Measurements from ENCODE around the gene GLMN. TPM values are rescaled to one million over a fixed set of nuclear protein-coding genes. Genes with fewer than 3 reads are reported as not detected.

GLMN gene
- total and polyA plus RNA-seq, 3 donors from 2014 or later = 9.5 to 14.2 (median 12.8) TPM

GRCh38 chr1:92314024-92314423 is 15.2 kb upstream of the GLMN start:
- H3K9me3 ChIP-seq = no peaks in the 10 kb centered on the region
- H3K36me3 ChIP-seq (ENCODE audit: low read depth, missing control alignments) = no peaks in the 10 kb centered on the region
- intact Hi-C loops (cut with DNase I; ENCODE audit: low total_unique reads) = no loop called here
- H3K27me3 ChIP-seq = no peaks in the 10 kb centered on the region
- H3K27ac ChIP-seq = no peak overlapping the region
- DNase-seq = no peak
- TF ChIP-seq CTCF (IDR thresholded peaks at IDR 0.05) (no peak), POLR2A (IDR thresholded peaks at IDR 0.05) (no peak)
- H3K4me1 ChIP-seq = no peaks in the 10 kb centered on the region
- WGBS, 2 donors = 95 to 97% methylated on average over 1 of the region's 1 CpG
- no peak overlapping the region for H3K4me3 ChIP-seq

GRCh38 chr1:92310185-92310597 is 11.4 kb upstream of the GLMN start:
- no peaks in the 10 kb centered on the region for H3K4me1 ChIP-seq
- no peaks in the 10 kb centered on the region for H3K9me3 ChIP-seq
- TF ChIP-seq CTCF (IDR thresholded peaks at IDR 0.05) = peak in 1 of 3 experiments; percentile 59
- TF ChIP-seq POLR2A (IDR thresholded peaks at IDR 0.05) = no peak
- intact Hi-C loops (cut with DNase I; ENCODE audit: low total_unique reads) = no loop called here
- H3K27ac ChIP-seq = no peak overlapping the region
- no peaks in the 10 kb centered on the region for H3K36me3 ChIP-seq (ENCODE audit: low read depth, missing control alignments)
- no peak overlapping the region for H3K4me3 ChIP-seq
- no peaks in the 10 kb centered on the region for H3K27me3 ChIP-seq
- no peak for DNase-seq

GRCh38 chr1:92307980-92308379 is 9.2 kb upstream of the GLMN start:
- no peak overlapping the region for H3K27ac ChIP-seq
- H3K4me1 ChIP-seq = no peaks in the 10 kb centered on the region
- TF ChIP-seq CTCF (IDR thresholded peaks at IDR 0.05) (no peak), POLR2A (IDR thresholded peaks at IDR 0.05) (no peak)
- intact Hi-C loops (cut with DNase I; ENCODE audit: low total_unique reads) = no loop called here
- no peaks in the 10 kb centered on the region for H3K27me3 ChIP-seq
- DNase-seq = no peak
- WGBS, 2 donors = 92% methylated on average over 4 of the region's 4 CpGs
- H3K9me3 ChIP-seq = no peaks in the 10 kb centered on the region
- H3K36me3 ChIP-seq (ENCODE audit: low read depth, missing control alignments) = no peaks in the 10 kb centered on the region
- no peak overlapping the region for H3K4me3 ChIP-seq

GRCh38 chr1:92306020-92306419 is 7.2 kb upstream of the GLMN start:
- no peaks in the 10 kb centered on the region for H3K4me1 ChIP-seq
- TF ChIP-seq CTCF (IDR thresholded peaks at IDR 0.05) (no peak), POLR2A (IDR thresholded peaks at IDR 0.05) (no peak)
- no peak overlapping the region for H3K4me3 ChIP-seq
- no peak overlapping the region for H3K27ac ChIP-seq
- no peak for DNase-seq
- no peaks in the 10 kb centered on the region for H3K36me3 ChIP-seq (ENCODE audit: low read depth, missing control alignments)
- intact Hi-C loops (cut with DNase I; ENCODE audit: low total_unique reads) = no loop called here
- H3K9me3 ChIP-seq = no peaks in the 10 kb centered on the region
- H3K27me3 ChIP-seq = no peaks in the 10 kb centered on the region

GRCh38 chr1:92301021-92301420 is 2.2 kb upstream of the GLMN start:
- 88 to 90% methylated on average over 5 of the region's 5 CpGs for WGBS, 2 donors
- H3K4me1 ChIP-seq = peaks cover 6% of the 10 kb centered on the region
- H3K36me3 ChIP-seq (ENCODE audit: low read depth, missing control alignments) = no peaks in the 10 kb centered on the region
- no peak for DNase-seq
- no peaks in the 10 kb centered on the region for H3K27me3 ChIP-seq
- no peaks in the 10 kb centered on the region for H3K9me3 ChIP-seq
- H3K4me3 ChIP-seq = no peak overlapping the region
- TF ChIP-seq CTCF (IDR thresholded peaks at IDR 0.05) = no peak
- intact Hi-C loops (cut with DNase I; ENCODE audit: low total_unique reads) = no loop called here
- H3K27ac ChIP-seq = no peak overlapping the region

Measured in testis (tissue), 3 donors.